Measurements from ENCODE around the gene RALGDS.
A peak's percentile ranks its signal among the peaks of the same experiment; 100 is the strongest.

Gene RALGDS

DNA sequence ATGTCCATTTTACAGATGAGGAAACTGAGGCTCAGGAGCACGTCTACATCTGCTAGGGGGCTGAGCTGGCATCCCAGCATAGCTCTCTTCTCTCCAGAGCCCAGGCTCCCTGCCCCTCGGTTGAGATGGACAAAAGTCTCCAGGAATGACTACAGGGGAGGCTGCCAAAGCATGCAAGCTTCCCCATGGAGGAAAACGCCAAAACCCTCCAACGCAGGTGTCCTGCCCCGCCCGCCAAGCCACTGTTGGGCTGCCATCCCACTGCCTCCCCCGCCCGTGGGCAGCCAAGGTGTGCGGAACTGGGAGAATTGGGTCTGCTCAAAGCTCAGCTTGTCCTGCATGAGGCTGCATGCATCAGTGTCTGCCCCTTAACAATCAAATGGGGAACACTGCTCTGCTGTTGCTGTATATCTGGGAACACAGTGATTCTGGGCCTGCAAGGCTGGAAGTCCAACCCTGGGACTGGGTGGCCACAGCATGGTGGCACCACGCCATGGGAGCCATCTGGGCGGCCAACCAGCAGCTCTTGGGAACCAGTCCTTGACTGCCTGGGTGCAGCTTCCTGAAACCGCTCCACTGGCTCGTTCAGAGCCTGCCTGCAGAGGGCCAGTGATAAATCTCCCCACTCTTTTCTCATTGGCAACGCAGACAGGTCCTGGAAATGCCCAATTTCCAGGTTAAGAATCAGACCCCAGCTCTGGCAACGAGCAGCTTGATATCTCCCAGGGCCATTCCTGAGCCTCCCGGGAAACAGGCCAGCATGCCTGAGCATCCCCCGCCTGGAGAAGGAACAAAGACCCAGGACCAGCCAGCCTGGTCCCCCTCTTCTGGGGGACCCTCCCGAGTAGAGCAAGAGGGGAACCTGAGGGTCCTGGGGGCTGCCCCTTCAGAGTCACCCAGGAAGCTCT, 3.5 kb downstream of the RALGDS start:
- no peak for DNase-seq

DNA sequence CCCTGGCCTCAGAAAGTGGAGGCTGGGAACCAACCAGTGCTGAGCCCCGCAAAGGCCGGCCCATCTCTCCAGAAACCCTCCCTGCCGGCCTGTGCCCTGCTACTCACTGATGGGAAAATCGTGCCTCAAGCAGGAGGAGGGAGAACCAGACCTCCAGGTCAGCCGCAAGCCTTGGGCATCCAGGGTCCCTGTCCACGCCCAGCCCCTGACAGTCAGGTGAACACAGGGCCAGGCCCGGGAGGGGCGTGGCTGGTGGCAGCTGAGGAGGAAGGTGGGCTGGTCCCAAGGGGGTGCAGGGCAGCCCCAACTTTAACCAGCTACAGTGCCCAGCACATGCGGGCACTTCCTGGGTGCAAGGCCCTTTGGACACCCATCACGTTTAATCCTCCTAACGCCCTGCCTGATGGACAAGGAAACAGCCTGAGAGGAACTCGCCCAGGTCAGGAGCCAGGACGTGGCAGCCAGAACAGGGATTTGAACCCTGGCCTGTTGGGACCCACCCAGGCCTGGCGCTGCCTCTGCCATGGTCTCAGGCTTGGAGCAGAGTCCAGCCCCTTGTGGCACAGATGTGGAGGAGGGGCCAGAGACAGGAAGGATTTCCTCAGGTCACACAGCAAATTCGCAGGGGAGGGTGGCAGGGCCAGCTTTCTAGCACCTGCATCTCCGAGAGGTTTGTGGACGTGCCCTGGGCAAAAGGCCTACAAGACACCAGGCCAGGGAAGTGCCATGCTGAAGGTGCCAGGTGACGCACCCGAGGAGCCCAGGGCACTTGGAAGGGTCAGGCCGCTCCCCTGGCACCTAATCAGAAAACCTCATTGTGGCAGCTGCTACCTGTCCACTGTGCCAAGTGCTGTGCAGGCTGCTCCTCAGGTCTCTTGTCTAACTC, 4.5 kb downstream of the RALGDS start:
- DNase-seq: no peak

DNA sequence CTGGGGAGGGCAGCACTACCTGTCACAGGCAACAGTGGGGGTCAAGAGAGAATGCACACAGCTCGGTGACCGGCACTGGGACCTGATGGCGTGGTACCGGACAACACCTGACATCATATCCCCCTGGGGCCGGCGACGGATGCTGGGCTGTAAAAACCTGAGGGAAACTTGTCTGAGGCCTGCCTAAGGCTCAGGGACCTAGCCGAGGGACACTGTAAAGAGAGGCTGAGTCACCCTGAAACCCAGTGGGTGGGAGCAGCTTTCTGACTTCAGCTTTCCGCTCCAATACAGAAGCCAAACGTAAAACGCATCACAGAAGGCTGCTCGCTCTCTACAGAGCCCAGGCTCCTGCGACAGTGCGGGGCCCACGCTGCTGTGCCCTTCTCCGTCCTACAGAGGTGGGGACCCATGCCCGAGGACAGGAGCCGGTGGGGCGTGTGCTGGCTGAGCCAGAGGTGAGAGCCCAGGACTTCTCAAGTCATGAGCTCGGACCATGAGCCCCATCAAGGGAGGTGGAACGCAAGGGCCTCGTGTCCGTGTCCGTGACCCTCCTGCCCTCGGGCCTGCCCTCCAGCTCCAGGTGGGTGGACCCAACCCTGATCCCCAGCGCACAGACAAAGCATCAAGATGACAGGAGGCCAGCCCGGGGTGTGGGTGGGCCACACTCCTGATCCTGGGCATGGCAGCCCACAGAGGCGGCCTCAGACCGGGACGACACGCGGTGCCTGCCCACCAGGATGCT, 5.3 kb downstream of the RALGDS start:
- no peak for DNase-seq

DNA sequence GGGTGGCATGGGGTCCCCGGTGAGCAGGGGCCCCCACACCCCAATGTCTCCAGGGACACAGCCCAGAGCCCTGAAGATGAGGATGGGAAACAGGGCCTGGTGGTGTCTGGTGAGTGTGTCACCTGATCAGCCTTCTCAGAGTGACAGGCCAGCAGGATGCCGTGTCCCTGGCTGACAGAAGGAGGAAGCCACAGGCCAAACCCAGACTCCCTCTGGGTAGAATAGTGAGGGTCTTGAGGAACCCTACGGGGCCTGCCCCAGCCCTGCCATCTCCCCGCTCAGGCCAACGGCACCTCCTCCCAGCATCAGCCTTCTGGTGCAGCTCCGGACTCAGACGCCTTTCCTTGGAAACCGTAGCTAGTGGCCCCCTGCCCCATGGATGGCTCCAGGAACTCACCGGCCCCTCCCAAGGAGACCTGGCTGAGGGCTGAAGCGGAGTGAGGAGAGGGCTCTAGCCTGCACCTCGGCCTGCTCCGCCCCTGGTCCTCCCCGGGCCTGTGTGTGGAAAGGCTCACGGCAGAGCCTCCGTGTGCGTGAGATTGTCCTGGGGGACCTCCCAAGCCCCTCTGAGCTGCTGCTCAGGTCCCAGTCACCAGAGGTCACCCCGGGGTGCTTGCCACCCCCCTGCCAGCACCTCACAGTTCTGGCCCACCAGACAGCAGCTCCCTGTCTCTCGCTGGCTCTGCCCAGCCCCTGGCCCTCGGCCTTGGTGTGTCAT, 6.0 kb downstream of the RALGDS start:
- DNase-seq: no peak

DNA sequence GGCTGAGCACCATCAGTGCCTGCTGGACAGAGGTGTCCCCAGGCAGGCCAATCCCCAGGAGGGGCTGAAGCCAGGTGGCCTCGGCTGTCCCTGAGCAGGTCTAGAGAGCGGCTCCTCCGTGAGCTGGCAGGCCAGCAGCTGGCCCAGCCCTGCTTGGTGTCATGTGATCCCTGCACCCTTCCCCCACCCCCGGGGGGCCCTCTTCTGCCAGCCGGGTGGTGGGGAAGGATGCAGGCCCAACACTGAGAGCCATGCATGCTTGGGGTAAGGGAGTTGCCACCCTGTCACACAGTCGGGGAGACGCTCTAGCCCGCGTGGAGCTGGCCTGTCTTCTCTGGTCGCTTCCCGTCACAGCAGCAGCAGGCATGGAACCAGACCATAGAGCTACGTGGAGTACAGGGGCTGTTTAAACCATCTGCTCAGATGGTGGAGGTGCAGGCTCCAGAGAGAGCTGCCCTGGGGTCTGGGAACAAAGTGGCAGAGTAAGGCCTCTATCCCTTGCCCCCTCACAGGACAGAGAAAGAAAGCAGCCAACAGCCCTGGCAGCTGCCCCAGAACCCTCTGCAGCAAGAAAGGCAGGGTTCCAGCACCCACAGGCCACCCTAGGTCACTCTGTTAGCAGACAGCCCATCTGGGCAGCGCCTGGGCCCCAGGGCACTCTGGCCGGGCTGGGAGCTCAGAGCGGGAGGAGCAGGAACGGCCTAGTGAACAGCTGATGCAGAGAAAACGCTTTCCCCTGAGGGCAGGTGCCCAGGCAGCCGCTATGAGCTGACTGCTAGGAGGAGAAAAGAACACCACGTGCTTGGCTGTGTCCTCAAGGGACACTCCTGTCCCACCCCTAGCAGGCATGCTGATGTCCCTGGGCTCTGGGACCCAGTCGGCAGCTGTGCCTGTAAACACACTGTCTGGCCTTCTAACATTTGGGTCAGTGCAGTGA, 6.8 kb downstream of the RALGDS start:
- DNase-seq: no peak

DNA sequence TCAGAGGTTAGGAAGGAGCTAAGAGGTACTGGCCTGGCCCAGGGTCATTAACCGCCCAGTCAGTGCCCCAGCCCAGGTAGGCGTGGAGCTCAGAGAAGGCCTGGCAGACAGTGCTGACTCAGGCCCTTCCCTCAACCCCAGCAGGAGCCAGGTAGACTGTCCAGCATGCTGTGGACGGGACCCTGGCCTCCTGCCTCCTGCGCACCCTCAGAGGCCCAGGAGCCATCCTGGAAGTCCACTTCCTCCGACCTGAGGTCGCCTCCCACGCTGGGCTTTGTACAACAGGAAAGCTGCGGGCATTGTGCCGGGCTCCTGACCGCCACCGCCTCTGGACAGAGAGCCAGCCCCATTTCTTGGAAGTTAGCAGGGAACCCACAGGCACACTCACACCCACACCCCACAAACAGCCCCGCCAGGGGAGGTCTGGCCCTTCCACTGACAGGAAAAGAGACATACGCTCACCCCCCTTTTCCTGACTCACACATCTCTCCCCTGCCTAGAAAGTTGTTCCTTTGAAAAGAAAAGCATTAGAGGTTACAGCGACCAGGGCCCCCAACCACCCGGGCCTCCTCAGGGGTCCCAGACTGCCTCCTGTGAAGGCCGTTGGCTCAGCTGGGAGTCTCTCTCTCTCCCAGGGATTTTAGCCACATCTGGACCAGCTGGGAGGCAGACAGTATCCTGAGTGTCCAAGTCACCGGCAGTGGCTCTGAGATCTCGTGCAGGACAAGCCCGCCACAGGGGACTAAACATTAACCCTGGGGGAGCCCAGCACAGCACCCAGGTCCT, 7.7 kb downstream of the RALGDS start:
- peak in 1 of 2 experiments; percentile 14 for DNase-seq

DNA sequence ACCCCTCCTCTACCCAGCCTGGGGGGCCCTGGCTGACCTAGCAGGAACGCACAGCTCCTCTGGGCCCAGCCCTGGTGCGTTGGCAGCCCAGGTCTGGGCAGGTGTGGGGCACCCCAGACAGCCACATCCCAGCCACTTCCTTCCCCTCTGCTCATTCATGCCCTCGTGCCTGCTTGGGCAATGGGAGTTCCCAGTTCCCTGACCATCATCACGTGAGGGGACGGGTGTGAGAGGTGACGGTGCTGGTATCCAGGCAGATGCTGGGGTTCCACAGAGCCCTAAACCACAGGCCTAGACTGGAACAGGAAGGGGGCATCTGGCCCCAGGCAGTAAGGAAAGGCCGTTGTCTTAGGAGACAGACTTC, 8.4 kb downstream of the RALGDS start:
- DNase-seq: peak; percentile 85 to 94

DNA sequence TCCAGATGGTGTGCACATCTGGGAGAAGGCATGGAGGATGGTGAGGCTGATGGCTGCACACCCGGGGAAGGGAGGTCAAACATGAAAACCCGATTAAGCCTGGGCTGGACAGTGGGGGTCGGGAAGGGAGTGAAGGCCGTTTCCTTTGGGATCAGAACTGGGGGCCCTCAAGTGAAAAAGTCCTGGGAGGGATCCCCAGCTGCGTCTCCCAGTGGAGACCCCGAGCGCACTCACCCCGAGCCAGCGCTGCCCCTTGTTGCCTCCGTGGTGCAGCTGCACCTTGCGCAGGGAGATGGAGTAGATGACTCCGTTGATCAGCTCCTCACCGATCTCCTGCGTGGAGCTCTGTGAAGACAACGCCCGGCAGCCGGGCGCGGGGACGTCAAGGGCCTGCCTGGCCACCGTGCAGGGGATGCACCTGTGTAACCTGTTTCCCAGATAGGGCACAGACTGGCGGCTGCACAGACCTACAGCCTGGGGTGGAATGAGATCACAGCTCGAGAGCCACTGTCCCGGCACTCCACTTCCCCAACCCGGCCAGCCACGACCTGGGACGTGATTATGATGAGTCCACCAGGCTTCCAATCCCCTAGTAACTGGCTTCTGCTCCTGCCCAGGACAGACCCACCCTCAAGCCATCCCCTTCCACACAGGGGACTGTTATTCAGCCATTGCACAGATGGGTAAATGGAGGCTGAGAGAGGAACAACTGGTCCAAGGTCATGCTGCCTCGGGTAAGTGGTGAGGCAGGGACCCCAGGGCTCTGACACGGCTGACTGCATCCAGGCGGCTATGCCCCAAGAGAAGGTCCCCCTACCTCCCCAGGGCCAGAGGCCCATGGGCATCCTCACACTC, 9.0 kb downstream of the RALGDS start:
- no peak for DNase-seq

DNA sequence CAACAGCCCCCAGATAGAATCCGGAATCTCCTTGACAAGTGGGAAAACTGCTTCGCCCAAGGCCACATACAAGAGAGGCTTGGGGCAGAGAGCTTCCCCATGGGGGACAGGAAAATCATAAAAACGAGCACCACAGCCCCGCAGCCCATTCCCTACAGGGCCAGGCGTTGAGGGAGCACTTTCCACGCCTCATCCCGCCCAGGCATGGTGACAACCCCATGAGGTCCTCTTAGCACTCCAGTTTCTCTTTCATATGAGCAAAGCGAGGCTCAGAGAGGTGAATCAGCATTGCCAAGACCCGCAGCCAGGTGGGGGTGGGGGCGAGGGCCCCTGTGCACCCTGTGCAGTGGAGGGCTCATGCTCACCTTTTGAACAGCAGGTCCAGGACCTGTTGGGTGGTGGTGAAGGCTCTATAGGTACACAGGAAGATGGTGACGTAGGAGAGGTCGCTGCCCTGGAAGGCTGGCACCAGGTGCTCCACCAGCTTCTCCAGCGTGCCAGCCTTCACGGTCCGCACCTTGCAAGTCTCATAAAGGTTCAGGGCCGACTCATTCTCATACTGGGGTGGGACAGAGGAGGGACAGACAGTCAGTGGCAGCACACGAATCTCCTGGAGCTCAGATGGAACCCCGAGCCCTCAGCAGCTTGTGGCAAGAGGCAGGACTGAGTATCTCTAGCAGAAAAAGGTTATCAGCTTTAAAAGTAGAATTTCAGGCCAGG, 10.9 kb downstream of the RALGDS start:
- DNase-seq: no peak

DNA sequence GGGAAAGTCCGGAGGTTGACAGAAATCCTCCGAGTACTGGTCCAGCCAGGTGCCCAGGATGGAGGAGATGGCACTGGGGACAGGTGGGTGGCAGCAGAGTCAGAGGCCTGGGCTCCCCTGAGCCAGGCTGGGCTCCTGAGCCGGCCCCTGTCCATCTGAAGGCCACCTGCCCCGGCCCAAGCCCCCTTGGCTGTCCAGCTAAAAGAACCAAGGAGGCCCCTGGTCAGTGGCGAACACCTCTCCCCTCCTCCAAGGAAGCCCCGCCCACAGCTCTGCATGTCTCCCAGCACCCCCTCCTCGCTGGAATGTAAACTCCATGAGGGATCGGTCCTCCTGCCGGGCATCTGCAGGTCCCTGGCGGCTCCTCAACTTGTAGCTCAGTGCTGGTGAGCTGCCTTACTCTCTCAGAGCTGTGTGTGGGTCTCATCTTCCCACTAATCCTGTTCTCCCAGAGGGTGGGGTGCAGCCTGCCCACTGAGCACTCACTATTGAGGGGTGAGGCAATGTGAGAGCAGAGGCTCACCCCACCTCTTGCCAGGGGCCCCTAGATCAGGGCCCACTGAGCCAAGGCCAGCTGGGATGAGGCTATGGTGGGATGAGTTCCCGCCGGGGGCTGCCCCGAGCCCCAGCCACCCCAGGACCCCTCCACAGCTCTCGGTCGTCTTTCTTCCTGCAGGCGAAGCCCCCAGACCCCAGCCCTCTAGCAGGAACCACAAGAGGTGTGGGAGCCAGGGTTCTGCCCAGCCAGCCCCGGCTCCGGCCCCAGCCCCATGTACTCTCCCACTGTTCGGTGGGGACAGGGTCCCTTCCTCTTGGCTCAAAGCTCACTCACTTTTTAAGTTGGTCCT, 12.0 kb downstream of the RALGDS start:
- no peak for DNase-seq

DNA sequence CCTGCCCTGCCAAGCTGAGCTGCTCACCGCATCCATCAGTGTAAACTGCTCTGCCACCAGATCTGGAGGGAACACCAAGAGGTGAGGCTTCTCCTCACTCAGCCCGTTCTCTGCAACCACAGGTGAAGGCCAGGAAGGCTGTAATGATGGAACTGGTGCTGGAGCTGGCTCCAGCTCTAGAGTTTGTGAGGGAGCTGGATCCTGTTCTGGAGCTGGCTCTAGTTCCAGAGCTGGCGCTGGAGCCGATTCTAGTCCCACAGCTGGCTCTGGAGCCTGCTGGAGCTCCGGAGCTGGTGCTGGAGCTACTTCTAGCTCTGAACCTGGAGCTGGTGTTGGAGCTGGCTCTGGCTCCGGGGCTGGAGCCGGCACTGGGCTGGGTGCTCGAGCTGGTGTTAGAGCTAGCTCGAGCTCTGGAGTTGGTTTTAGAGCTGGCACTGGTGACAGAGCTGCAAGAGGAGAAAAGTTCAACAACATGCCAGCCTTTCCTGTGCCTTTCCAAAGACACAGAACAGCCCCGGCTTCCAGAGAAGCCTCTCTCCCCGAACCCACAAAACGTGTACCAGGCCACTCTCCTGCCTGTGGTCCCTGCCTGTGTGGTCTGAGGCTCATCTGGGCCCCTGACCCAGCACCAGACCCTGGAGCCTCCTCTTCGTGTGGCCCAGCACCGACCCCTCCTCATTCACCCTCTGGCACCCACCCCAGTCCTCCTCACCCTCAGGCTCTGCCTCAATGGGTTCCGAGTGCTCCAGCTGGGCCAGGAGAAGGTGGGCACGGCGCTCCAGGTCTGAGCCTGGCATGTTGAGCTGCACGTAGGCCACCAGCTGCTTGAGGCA, 12.9 kb downstream of the RALGDS start:
- no peak for DNase-seq

DNA sequence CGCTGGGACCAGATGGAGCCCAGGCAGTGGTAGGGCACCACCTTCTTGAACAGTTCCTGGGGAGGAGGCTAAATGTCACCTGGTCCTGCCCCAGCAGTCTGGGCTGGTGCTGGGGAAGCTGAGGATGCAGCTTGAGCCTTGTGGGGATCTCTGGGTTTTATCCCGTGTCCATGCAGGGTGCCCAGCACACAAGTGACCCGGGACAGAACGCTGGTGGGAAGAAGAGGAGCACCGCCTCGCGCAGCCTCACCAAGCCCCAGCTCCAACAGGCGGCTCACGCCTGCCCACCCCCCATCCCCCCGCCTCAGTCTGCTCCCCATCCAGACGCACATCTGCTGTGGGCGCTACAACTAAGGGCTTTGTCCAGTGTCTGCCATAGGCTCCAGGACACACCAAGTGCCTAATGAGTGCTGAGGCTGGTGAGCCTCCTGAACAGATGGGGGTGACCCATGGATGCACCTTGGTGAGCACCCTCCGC, 13.8 kb downstream of the RALGDS start:
- DNase-seq: no peak

DNA sequence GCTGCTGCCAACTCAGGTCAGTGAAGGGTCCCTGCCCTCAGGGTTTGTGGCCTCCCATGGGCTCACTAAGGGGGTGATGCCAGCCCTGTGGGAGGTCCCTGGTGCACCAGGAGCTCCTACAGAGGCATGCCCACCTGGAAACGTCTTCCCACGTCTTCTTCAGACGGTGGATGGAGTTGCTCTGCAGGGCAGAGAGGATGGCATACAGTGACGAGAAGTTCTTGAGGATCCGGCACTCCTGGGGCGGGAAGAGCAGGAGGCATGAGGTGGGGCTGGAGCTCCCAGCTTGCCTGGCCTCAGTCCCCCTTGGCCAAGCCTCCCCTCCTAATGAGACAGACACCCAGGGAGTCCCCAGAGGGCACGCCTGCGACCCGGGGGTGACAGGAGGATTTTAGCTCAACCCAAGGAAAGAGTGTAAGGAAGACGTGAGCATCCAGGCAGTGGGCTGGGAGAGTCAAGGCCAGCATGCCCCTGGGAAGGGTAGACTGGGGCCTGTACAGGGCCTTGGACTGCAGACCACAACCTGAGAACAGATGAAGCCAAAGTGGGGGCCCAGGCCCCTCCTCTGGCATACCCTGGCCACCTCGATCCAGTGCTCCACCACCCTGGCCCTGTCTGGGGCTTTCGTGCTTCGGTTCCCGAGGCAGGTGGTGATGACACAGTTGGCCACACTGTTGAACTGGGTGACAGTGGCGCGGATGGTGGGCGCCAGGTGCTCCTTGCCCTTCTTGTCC, 14.4 kb downstream of the RALGDS start:
- DNase-seq: no peak

DNA sequence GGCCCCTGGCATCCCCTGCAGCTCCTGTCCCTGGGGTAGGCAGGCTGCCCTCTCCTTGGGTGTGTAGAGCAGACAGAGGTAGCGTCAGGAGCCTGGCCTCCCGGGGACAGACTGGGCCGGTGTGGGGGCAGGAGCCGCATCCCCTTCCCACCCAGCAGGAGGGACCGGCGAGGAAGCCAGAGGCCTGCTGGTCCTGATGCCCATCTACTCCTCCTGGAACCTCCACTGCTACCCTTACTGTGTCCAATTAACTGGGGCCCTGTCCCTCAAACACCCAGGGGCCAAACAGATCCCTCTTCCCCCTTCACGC, 15.6 kb downstream of the RALGDS start:
- DNase-seq: no peak

DNA sequence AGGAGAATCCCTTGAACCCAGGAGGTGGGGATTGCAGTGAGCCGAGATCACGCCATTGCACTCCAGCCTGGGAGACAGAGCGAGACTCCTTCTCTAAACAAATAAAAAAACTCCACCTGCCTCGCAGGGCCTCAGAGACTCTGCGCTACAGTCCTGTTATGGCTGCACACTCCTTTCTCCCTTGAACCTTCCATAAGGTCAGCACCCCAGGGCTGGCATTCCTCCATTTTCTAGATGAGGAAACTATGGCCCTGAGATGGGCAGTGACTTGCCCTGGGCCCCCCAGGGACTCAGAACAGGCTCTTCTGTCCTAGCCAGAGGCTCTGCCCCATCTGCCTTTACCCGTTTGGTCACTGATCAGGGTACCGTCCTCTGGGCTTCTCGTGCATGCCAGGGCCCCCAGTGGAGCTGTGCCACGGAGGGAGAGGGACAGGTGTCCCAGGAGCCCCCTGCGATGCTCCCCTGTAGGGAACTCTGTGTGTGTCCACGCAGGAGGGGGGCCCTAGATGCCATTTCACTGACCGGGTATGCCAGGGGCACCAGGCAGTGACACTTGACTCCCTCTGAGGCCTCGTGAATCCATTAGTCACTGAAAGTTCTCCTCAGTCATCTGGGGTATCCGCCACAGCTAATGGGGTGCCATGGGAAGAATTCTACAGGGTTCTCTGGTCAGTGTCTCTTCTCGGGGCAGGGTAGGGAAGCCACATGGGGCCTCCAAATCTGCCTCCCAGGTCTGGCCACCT, 16.2 kb downstream of the RALGDS start:
- DNase-seq: no peak
